ENCODE results near the gene SMIM15.

The SMIM15 gene

GRCh38 chr5:61176631-61177030, 14.4 kb upstream of the SMIM15 start:
- no peak overlapping the region for H3K23ac ChIP-seq (ENCODE audit: low read length)
- H2AFZ ChIP-seq (ENCODE audit: insufficient read depth, low read length, poor library complexity), result no peak overlapping the region
- no peak for DNase-seq
- H3K4me3 ChIP-seq (ENCODE audit: low read depth, low read length), result no peak overlapping the region
- H2BK120ac ChIP-seq (ENCODE audit: insufficient read depth, low read length, poor library complexity), result no peak overlapping the region
- no peaks in the 10 kb centered on the region for H3K4me1 ChIP-seq (ENCODE audit: control insufficient read depth in 1 of 2, insufficient read depth in 2 of 2, low read length in 2 of 2)
- no peaks in the 10 kb centered on the region for H3K27me3 ChIP-seq (ENCODE audit: insufficient read depth, low read length)
- no peaks in the 10 kb centered on the region for H3K36me3 ChIP-seq (ENCODE audit: control insufficient read depth in 1 of 2, insufficient read depth in 2 of 2, low read length in 2 of 2)
- H3K4ac ChIP-seq (ENCODE audit: low read depth, low read length), result no peak overlapping the region
- no peaks in the 10 kb centered on the region for H3K79me1 ChIP-seq (ENCODE audit: low read length)
- no peak overlapping the region for H4K8ac ChIP-seq (ENCODE audit: low read depth, low read length)
- no peaks in the 10 kb centered on the region for H3K79me2 ChIP-seq (ENCODE audit: control insufficient read depth, insufficient read depth, low read length, poor library complexity)
- no peak overlapping the region for H3K14ac ChIP-seq (ENCODE audit: low read length)
- no peak overlapping the region for H3K9ac ChIP-seq (ENCODE audit: low read length)
- H2BK5ac ChIP-seq (ENCODE audit: low read depth, low read length, poor library complexity), result no peak overlapping the region
- no CpG with 5 or more reads among the region's 3 CpGs for WGBS (ENCODE audit: extremely low coverage, insufficient coverage, insufficient read length)
- H3K9me3 ChIP-seq (ENCODE audit: insufficient read depth, low read depth, low read length), result no peaks in the 10 kb centered on the region
- H4K12ac ChIP-seq (ENCODE audit: low read depth, low read length), result no peak overlapping the region
- no peak overlapping the region for H2BK12ac ChIP-seq (ENCODE audit: low read length)
- no peak overlapping the region for H3K27ac ChIP-seq (ENCODE audit: low read depth, low read length)
- no peak overlapping the region for H2AK5ac ChIP-seq (ENCODE audit: low read length)
- H4K91ac ChIP-seq (ENCODE audit: low read depth, low read length), result no peak overlapping the region
- no peak overlapping the region for H3K18ac ChIP-seq (ENCODE audit: low read length)
- no peak overlapping the region for H3K4me2 ChIP-seq (ENCODE audit: low read length)

- H4K12ac ChIP-seq (ENCODE audit: low read depth, low read length), result no peak overlapping the region
- no peak overlapping the region for H2BK5ac ChIP-seq (ENCODE audit: low read depth, low read length, poor library complexity)
- H3K9me3 ChIP-seq (ENCODE audit: insufficient read depth, low read depth, low read length), result no peaks in the 10 kb centered on the region
- H3K14ac ChIP-seq (ENCODE audit: low read length), result no peak overlapping the region
- no peaks in the 10 kb centered on the region for H3K4me1 ChIP-seq (ENCODE audit: control insufficient read depth in 1 of 2, insufficient read depth in 2 of 2, low read length in 2 of 2)
- no peak overlapping the region for H3K23ac ChIP-seq (ENCODE audit: low read length)
- H3K4ac ChIP-seq (ENCODE audit: low read depth, low read length), result no peak overlapping the region
- no peaks in the 10 kb centered on the region for H3K79me1 ChIP-seq (ENCODE audit: low read length)
- no peak overlapping the region for H2AFZ ChIP-seq (ENCODE audit: insufficient read depth, low read length, poor library complexity)
- no peak overlapping the region for H3K27ac ChIP-seq (ENCODE audit: low read depth, low read length)
- no peak overlapping the region for H2AK5ac ChIP-seq (ENCODE audit: low read length)
- WGBS (ENCODE audit: extremely low coverage, insufficient coverage, insufficient read length), result no CpG with 5 or more reads among the region's 1 CpG
- H3K4me3 ChIP-seq (ENCODE audit: low read depth, low read length), result no peak overlapping the region
- no peak overlapping the region for H2BK120ac ChIP-seq (ENCODE audit: insufficient read depth, low read length, poor library complexity)
- no peak overlapping the region for H3K9ac ChIP-seq (ENCODE audit: low read length)
- no peaks in the 10 kb centered on the region for H3K27me3 ChIP-seq (ENCODE audit: insufficient read depth, low read length)
- DNase-seq, result no peak
- H2BK12ac ChIP-seq (ENCODE audit: low read length), result no peak overlapping the region
- no peaks in the 10 kb centered on the region for H3K36me3 ChIP-seq (ENCODE audit: control insufficient read depth in 1 of 2, insufficient read depth in 2 of 2, low read length in 2 of 2)
- no peak overlapping the region for H4K8ac ChIP-seq (ENCODE audit: low read depth, low read length)
- no peak overlapping the region for H3K18ac ChIP-seq (ENCODE audit: low read length)
- no peak overlapping the region for H4K91ac ChIP-seq (ENCODE audit: low read depth, low read length)
- no peak overlapping the region for H3K4me2 ChIP-seq (ENCODE audit: low read length)
- H3K79me2 ChIP-seq (ENCODE audit: control insufficient read depth, insufficient read depth, low read length, poor library complexity), result no peaks in the 10 kb centered on the region
These were observed 9.2 kb upstream of the SMIM15 start for GRCh38 chr5:61171479-61171878.

GRCh38 chr5:61168951-61169350, 6.7 kb upstream of the SMIM15 start:
- H3K79me1 ChIP-seq (ENCODE audit: low read length), result no peaks in the 10 kb centered on the region
- H3K14ac ChIP-seq (ENCODE audit: low read length), result no peak overlapping the region
- H3K4me1 ChIP-seq (ENCODE audit: control insufficient read depth in 1 of 2, insufficient read depth in 2 of 2, low read length in 2 of 2), result no peaks in the 10 kb centered on the region
- no peak overlapping the region for H3K9ac ChIP-seq (ENCODE audit: low read length)
- H3K4me2 ChIP-seq (ENCODE audit: low read length), result no peak overlapping the region
- no peak overlapping the region for H3K4me3 ChIP-seq (ENCODE audit: low read depth, low read length)
- H2BK120ac ChIP-seq (ENCODE audit: insufficient read depth, low read length, poor library complexity), result no peak overlapping the region
- H2BK5ac ChIP-seq (ENCODE audit: low read depth, low read length, poor library complexity), result no peak overlapping the region
- no peak overlapping the region for H4K91ac ChIP-seq (ENCODE audit: low read depth, low read length)
- no peak overlapping the region for H2AK5ac ChIP-seq (ENCODE audit: low read length)
- H3K27ac ChIP-seq (ENCODE audit: low read depth, low read length), result no peak overlapping the region
- peak; percentile 9 to 70 for DNase-seq
- H3K36me3 ChIP-seq (ENCODE audit: control insufficient read depth in 1 of 2, insufficient read depth in 2 of 2, low read length in 2 of 2), result no peaks in the 10 kb centered on the region
- H4K12ac ChIP-seq (ENCODE audit: low read depth, low read length), result no peak overlapping the region
- no peaks in the 10 kb centered on the region for H3K79me2 ChIP-seq (ENCODE audit: control insufficient read depth, insufficient read depth, low read length, poor library complexity)
- H3K9me3 ChIP-seq (ENCODE audit: insufficient read depth, low read depth, low read length), result no peaks in the 10 kb centered on the region
- H3K23ac ChIP-seq (ENCODE audit: low read length), result no peak overlapping the region
- WGBS (ENCODE audit: extremely low coverage, insufficient coverage, insufficient read length), result 100% methylated on average over 1 of the region's 8 CpGs
- no peak overlapping the region for H2BK12ac ChIP-seq (ENCODE audit: low read length)
- no peak overlapping the region for H3K4ac ChIP-seq (ENCODE audit: low read depth, low read length)
- no peak overlapping the region for H4K8ac ChIP-seq (ENCODE audit: low read depth, low read length)
- no peak overlapping the region for H3K18ac ChIP-seq (ENCODE audit: low read length)
- H3K27me3 ChIP-seq (ENCODE audit: insufficient read depth, low read length), result no peaks in the 10 kb centered on the region
- H2AFZ ChIP-seq (ENCODE audit: insufficient read depth, low read length, poor library complexity), result no peak overlapping the region

GRCh38 chr5:61167382-61167781, 5.1 kb upstream of the SMIM15 start:
- Histone ChIP-seq H2BK120ac (ENCODE audit: insufficient read depth, low read length, poor library complexity) (no peak overlapping the region), H3K79me2 (ENCODE audit: control insufficient read depth, insufficient read depth, low read length, poor library complexity) (peaks cover 5% of the 10 kb centered on the region), H3K27ac (ENCODE audit: low read depth, low read length) (no peak overlapping the region), H3K4me3 (ENCODE audit: low read depth, low read length) (no peak overlapping the region), H4K12ac (ENCODE audit: low read depth, low read length) (no peak overlapping the region), H3K4me1 (ENCODE audit: control insufficient read depth in 1 of 2, insufficient read depth in 2 of 2, low read length in 2 of 2) (peaks cover 0 to 2% of the 10 kb centered on the region in 2 experiments), H3K4me2 (ENCODE audit: low read length) (no peak overlapping the region), H3K14ac (ENCODE audit: low read length) (no peak overlapping the region), H3K27me3 (ENCODE audit: insufficient read depth, low read length) (no peaks in the 10 kb centered on the region), H3K4ac (ENCODE audit: low read depth, low read length) (no peak overlapping the region), H4K8ac (ENCODE audit: low read depth, low read length) (no peak overlapping the region), H3K9ac (ENCODE audit: low read length) (no peak overlapping the region), H4K91ac (ENCODE audit: low read depth, low read length) (no peak overlapping the region), H3K36me3 (ENCODE audit: control insufficient read depth in 1 of 2, insufficient read depth in 2 of 2, low read length in 2 of 2) (no peaks in the 10 kb centered on the region), H3K18ac (ENCODE audit: low read length) (no peak overlapping the region), H2BK12ac (ENCODE audit: low read length) (no peak overlapping the region), H2AK5ac (ENCODE audit: low read length) (no peak overlapping the region), H3K23ac (ENCODE audit: low read length) (no peak overlapping the region), H2BK5ac (ENCODE audit: low read depth, low read length, poor library complexity) (no peak overlapping the region), H3K79me1 (ENCODE audit: low read length) (peaks cover 5% of the 10 kb centered on the region), H3K9me3 (ENCODE audit: insufficient read depth, low read depth, low read length) (no peaks in the 10 kb centered on the region), H2AFZ (ENCODE audit: insufficient read depth, low read length, poor library complexity) (no peak overlapping the region)
- DNase-seq, result no peak
- WGBS (ENCODE audit: extremely low coverage, insufficient coverage, insufficient read length), result no CpG with 5 or more reads among the region's 4 CpGs
